K562 (cell line): ENCODE data around the gene FAXC. TPM values are rescaled to one million over a fixed set of nuclear protein-coding genes. Genes with fewer than 3 reads are reported as not detected.

Experiments
- ATAC-seq: fragments of 200-7000 bp; cut with Tn5 transposase; 3 replicates; pipeline ENCODE4 v1.9.1; 2020; ENCODE audit warnings: moderate library complexity
- BruUV-seq: library from RNA; stranded (reverse); fragments of 400-500 nt; replicated peaks from 2 replicates; lab custom pipeline; 2021; lab: Mats Ljungman, UMichigan
- CTCF ChIA-PET: fragments of 300-600 bp; formaldehyde crosslinking; extraction: SDS; loops from one replicate; lab custom pipeline; 2021; ENCODE audit warnings: low intra/inter-chr PET ratio; lab: Yijun Ruan, JAX
- POLR2A ChIA-PET: fragments of 300-600, 350-650 bp; sonication (Branson Sonifier 250); formaldehyde crosslinking; extraction: SDS; loops from one replicate; lab custom pipeline; 2021; ENCODE audit warnings: antibody characterized with exemption, inconsistent platforms; lab: Yijun Ruan, JAX
- DNase-seq, 4 experiments: peaks; one replicate each; pipeline versions ENCODE4 v3.0.0 to v3.0.0-alpha.2; 2011 to 2018; ENCODE audit warnings: low spot score in 3 of 4, mixed read lengths in 3 of 4; ENCODE audit errors: extremely low read depth in 1 of 4
- FAIRE-seq: peaks from 2 replicates; lab custom pipeline; 2011; peaks lifted over from hg19 to GRCh38; lab: Jason Lieb, UNC
- H2AFZ ChIP-seq: 2 replicates; pipeline ENCODE4 v1.6.0; 2011; ENCODE audit warnings: low read depth, low read length, control low read depth, inconsistent platforms
- H3K27ac ChIP-seq: fragments of 200-600 bp; 3 replicates; pipeline ENCODE4 v1.8.0; 2011; ENCODE audit warnings: low read depth, mild to moderate bottlenecking, control low read depth, inconsistent platforms, low read length, moderate library complexity, mixed read lengths; ENCODE audit errors: extremely low read depth
- H3K27me3 ChIP-seq, 2 experiments: fragments of 300-600 bp in 1 of 2; 2 replicates in 1 of 2; 3 replicates in 1 of 2; pipeline versions ENCODE4 v1.6.0 to v1.8.0; 2011; ENCODE audit warnings: inconsistent platforms in 2 of 2, low read length in 2 of 2, mild to moderate bottlenecking in 1 of 2, mixed read lengths in 1 of 2, moderate library complexity in 1 of 2; ENCODE audit not compliant: control insufficient read depth in 2 of 2, insufficient read depth in 2 of 2
- H3K36me3 ChIP-seq: fragments of 300-600 bp; 3 replicates; pipeline ENCODE4 v1.8.0; 2011; ENCODE audit warnings: mild to moderate bottlenecking, low read length, inconsistent platforms; ENCODE audit not compliant: control insufficient read depth, insufficient read depth
- H3K4me1 ChIP-seq, 2 experiments: fragments of 200-600 bp in 1 of 2; replicated peaks in 1 of 2; 2 replicates in 1 of 2; 3 replicates in 1 of 2; pipeline versions ENCODE4 v1.5.1 to v1.8.0; 2011; ENCODE audit warnings: inconsistent platforms in 2 of 2, low read length in 2 of 2, mild to moderate bottlenecking in 1 of 2, mixed read lengths in 1 of 2, moderate library complexity in 1 of 2; ENCODE audit not compliant: control insufficient read depth in 2 of 2, insufficient read depth in 2 of 2
- H3K4me2 ChIP-seq: 2 replicates; pipeline ENCODE4 v1.6.1; 2011; ENCODE audit warnings: low read length, control low read depth, inconsistent platforms, mixed read lengths; ENCODE audit not compliant: insufficient read depth
- H3K4me3 ChIP-seq: fragments of 200-600 bp; sonication (generic), shearing (Covaris generic); 2 replicates; pipeline ENCODE4 v1.5.1; 2016; ENCODE audit warnings: control low read depth, inconsistent platforms
- H3K79me2 ChIP-seq: fragments of 200-600 bp; 3 replicates; pipeline ENCODE4 v1.8.0; 2011; ENCODE audit warnings: low read length, inconsistent platforms; ENCODE audit not compliant: control insufficient read depth, insufficient read depth
- H3K9ac ChIP-seq, 2 experiments: 2 replicates each; pipeline versions ENCODE4 v1.6.0 to v1.6.1; 2011; ENCODE audit warnings: low read depth in 2 of 2, low read length in 2 of 2, control low read depth in 1 of 2, inconsistent platforms in 1 of 2, mild to moderate bottlenecking in 1 of 2, mixed read lengths in 1 of 2; ENCODE audit not compliant: insufficient read depth in 1 of 2
- H3K9me1 ChIP-seq: one replicate; pipeline ENCODE4 v1.6.0; 2011; ENCODE audit warnings: inconsistent platforms, mild to moderate bottlenecking, low read length, moderate library complexity; ENCODE audit not compliant: control insufficient read depth, insufficient read depth
- H3K9me3 ChIP-seq: replicated peaks from 2 replicates; pipeline ENCODE4 v1.5.1; 2011; ENCODE audit warnings: low read depth, low read length, inconsistent platforms; ENCODE audit not compliant: control insufficient read depth, insufficient read depth
- H4K20me1 ChIP-seq: replicated peaks from 2 replicates; pipeline ENCODE4 v1.6.1; 2011; ENCODE audit warnings: low read length, inconsistent platforms, mixed read lengths; ENCODE audit not compliant: control insufficient read depth, insufficient read depth
- ATF1 ChIP-seq, 2 experiments: fragments of 450-650 bp in 1 of 2; IDR thresholded peaks; 2 replicates each; pipeline ENCODE4 v1.6.1; 2016; ENCODE audit warnings: missing compliant biosample characterization in 1 of 2, missing genetic modification characterization in 1 of 2
- BRD4 ChIP-seq: fragments of 200-600 bp; sonication (generic); IDR thresholded peaks from 2 replicates; pipeline ENCODE4 v1.6.1; 2017; ENCODE audit warnings: inconsistent platforms
- CBX1 ChIP-seq: sonication (generic); IDR thresholded peaks from 2 replicates; pipeline ENCODE4 v1.6.1; 2016; ENCODE audit warnings: antibody characterized with exemption, low read depth, mild to moderate bottlenecking
- CCNT2 ChIP-seq: IDR thresholded peaks from 2 replicates; pipeline ENCODE4 v1.6.1; 2011; ENCODE audit warnings: borderline replicate concordance, low read depth, mild to moderate bottlenecking, moderate library complexity, mixed read lengths, low read length; ENCODE audit not compliant: insufficient read length; ENCODE audit errors: extremely low read depth
- FOS ChIP-seq: IDR thresholded peaks from 3 replicates; pipeline ENCODE4 v1.6.1; 2011; ENCODE audit not compliant: insufficient read length; ENCODE audit errors: extremely low read depth
- FOXJ3 ChIP-seq: sonication (generic); formaldehyde crosslinking; IDR thresholded peaks from 2 replicates; pipeline ENCODE4 v1.4.0; 2020; ENCODE audit warnings: mild to moderate bottlenecking, missing genetic modification reagents
- MAFF ChIP-seq: IDR thresholded peaks from 2 replicates; pipeline ENCODE4 v1.6.1; 2012; ENCODE audit warnings: low read length, improper control_type of control experiment
- RNF2 ChIP-seq: sonication (generic); IDR thresholded peaks from 2 replicates; pipeline ENCODE4 v1.6.1; 2016
- SAFB ChIP-seq: fragments of 200-400 bp; formaldehyde crosslinking; IDR thresholded peaks from 2 replicates; pipeline ENCODE4 v1.6.1; 2017; ENCODE audit warnings: low read depth, low read length, borderline replicate concordance
- SRSF3 ChIP-seq: fragments of 200-400 bp; formaldehyde crosslinking; IDR thresholded peaks from 2 replicates; pipeline ENCODE4 v1.6.1; 2016; ENCODE audit warnings: mild to moderate bottlenecking, low read length, moderate library complexity; ENCODE audit not compliant: insufficient read depth
- ZNF77 ChIP-seq: fragments of 250-450 bp; sonication (Bioruptor Pico); IDR thresholded peaks from 2 replicates; pipeline ENCODE4 v1.5.0; 2020
- ZNF79 ChIP-seq: fragments of 250-450 bp; sonication (Bioruptor Pico); IDR thresholded peaks from 2 replicates; pipeline ENCODE4 v1.4.0; 2020; ENCODE audit warnings: low read depth, mild to moderate bottlenecking, moderate library complexity
- WGBS: fragments of 100-300 bp; shearing (Covaris generic); methylation state at CpG from one replicate; pipeline ENCODE4 v1.1.6; 2016; ENCODE audit warnings: low coverage, mixed read lengths; ENCODE audit not compliant: insufficient coverage; ENCODE audit errors: missing lambda C conversion rate; 5-methylcytosine and 5-hydroxymethylcytosine counted together
- in situ Hi-C: fragments of 300-500 bp; cut with MboI; formaldehyde crosslinking; loops from 4 replicates; pipeline ENCODE4 v1.15.0; 2018; ENCODE audit warnings: inconsistent platforms, mixed read lengths
- intact Hi-C: fragments of 100-400 bp; cut with micrococcal nuclease; formaldehyde crosslinking; loops from 2 replicates; pipeline ENCODE4 v1.14.2; 2022
- polyA plus RNA-seq, 8 experiments: library from polyadenylated mRNA; depleted of rRNA in 4 of 8; stranded (reverse) in 5 of 8; unstranded in 3 of 8; fragments of >200 nt; fragmentation: Nextera tagmentation in 2 of 8; fragmentation: Illumina TruSeq in 1 of 8; extraction: Ambion mirVana in 2 of 8; extraction: Trizol in 1 of 8; gene quantifications; 2 replicates each; pipeline versions ENCODE4 v1.2.1 to v1.2.3, GENCODE V29; 2011 to 2014; ENCODE audit warnings: inconsistent platforms in 1 of 8, missing spikeins in 1 of 8
- total RNA-seq, 7 experiments: library from RNA; depleted of rRNA in 6 of 7; stranded (reverse); fragments of >200 nt in 6 of 7; fragmentation: Illumina TruSeq in 2 of 7; extraction: Trizol in 2 of 7; gene quantifications; 2 replicates each; pipeline versions ENCODE4 v1.2.1 to v1.2.3, GENCODE V29; 2011 to 2021; ENCODE audit warnings: low replicate concordance in 1 of 7
- TF ChIP-seq, protein P1 (sequence below): sonication (generic); formaldehyde crosslinking; IDR thresholded peaks from 2 replicates; pipeline ENCODE4 v1.8.0; 2023; ENCODE audit warnings: mild to moderate bottlenecking, missing genetic modification reagents
- TF ChIP-seq, protein P2 (sequence below): fragments of 450-650 bp; IDR thresholded peaks from 2 replicates; pipeline ENCODE4 v1.6.1; 2017; ENCODE audit warnings: mild to moderate bottlenecking, moderate library complexity
- TF ChIP-seq, protein P3 (sequence below): IDR thresholded peaks from 2 replicates; pipeline ENCODE4 v1.6.1; 2011; ENCODE audit warnings: borderline replicate concordance, low read depth, mild to moderate bottlenecking, moderate library complexity, low read length; ENCODE audit not compliant: insufficient read depth, poor library complexity, severe bottlenecking
- TF ChIP-seq, protein P4 (sequence below): fragments of 450-650 bp; IDR thresholded peaks from 2 replicates; pipeline ENCODE4 v1.6.1; 2016; ENCODE audit warnings: missing biosample characterization, missing genetic modification characterization

Gene FAXC
- total and polyA plus RNA-seq, 9 of the 15 experiments (the other 6 are each of a cell fraction or from before 2014, with no cell fraction given): 0.06 to 0.40 (median 0.13) TPM; not detected in 5

DNA sequence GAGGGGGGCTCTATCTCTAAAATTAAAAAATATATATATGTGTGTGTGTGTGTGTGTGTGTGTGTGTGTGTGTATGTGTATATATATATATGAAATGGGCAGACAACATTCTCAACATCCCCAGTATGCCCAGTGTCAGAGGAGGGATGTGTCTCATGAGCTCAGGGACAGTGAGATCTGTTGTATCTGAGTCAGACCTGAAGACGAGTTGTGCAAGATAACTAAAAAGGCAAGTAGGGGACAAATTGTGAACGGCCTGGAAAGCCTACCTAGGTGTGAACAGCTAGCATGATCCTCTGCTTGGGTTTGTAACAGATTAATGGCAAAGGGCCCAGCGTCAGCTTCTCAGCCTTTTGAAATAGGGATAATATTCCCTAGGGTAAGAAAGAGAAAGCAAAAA, 124.3 kb downstream of the FAXC start:
- intact Hi-C loops: no loop called here
- ChIA-PET POLR2A (interaction anchor here (0.8 to 1.1 kb wide), 2 partner anchors 14 to 20 kb away, joined by 3 read pairs; no protein-coding TSS in a partner anchor), CTCF (no interaction called here)
- in situ Hi-C loops: no loop called here
- FAIRE-seq (no peak), DNase-seq (no peak), ATAC-seq (no peak)
- Histone ChIP-seq H3K36me3 (no peaks in the 10 kb centered on the region), H3K27ac (no peak overlapping the region), H3K9me3 (no peaks in the 10 kb centered on the region), H3K27me3 (no peaks in the 10 kb centered on the region), H3K9ac (no peak overlapping the region), H3K79me2 (no peaks in the 10 kb centered on the region), H4K20me1 (no peaks in the 10 kb centered on the region), H3K4me1 (no peaks in the 10 kb centered on the region), H2AFZ (no peak overlapping the region), H3K4me2 (no peak overlapping the region), H3K4me3 (no peak overlapping the region), H3K9me1 (no peaks in the 10 kb centered on the region)
- 3% methylated on average over 3 of the region's 3 CpGs for WGBS
- no TSS peak for BruUV-seq
- TF ChIP-seq SAFB (no peak), CBX1 (no peak), FOXJ3 (CRISPR knock-in tag) (no peak), FOS (no peak), RNF2 (no peak), ZNF77 (CRISPR knock-in tag) (no peak), ZNF79 (CRISPR knock-in tag) (no peak), SRSF3 (no peak), BRD4 (no peak), CCNT2 (no peak), MAFF (no peak), ATF1 (CRISPR knock-in tag; IDR thresholded peaks at IDR 0.05) (no peak), ATF1 (tag; IDR thresholded peaks at IDR 0.05) (no peak)
- TF ChIP-seq, protein P1, sequence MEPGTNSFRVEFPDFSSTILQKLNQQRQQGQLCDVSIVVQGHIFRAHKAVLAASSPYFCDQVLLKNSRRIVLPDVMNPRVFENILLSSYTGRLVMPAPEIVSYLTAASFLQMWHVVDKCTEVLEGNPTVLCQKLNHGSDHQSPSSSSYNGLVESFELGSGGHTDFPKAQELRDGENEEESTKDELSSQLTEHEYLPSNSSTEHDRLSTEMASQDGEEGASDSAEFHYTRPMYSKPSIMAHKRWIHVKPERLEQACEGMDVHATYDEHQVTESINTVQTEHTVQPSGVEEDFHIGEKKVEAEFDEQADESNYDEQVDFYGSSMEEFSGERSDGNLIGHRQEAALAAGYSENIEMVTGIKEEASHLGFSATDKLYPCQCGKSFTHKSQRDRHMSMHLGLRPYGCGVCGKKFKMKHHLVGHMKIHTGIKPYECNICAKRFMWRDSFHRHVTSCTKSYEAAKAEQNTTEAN: no peak
- TF ChIP-seq, protein P2, sequence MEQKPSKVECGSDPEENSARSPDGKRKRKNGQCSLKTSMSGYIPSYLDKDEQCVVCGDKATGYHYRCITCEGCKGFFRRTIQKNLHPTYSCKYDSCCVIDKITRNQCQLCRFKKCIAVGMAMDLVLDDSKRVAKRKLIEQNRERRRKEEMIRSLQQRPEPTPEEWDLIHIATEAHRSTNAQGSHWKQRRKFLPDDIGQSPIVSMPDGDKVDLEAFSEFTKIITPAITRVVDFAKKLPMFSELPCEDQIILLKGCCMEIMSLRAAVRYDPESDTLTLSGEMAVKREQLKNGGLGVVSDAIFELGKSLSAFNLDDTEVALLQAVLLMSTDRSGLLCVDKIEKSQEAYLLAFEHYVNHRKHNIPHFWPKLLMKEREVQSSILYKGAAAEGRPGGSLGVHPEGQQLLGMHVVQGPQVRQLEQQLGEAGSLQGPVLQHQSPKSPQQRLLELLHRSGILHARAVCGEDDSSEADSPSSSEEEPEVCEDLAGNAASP: no peak
- TF ChIP-seq, protein P3, sequence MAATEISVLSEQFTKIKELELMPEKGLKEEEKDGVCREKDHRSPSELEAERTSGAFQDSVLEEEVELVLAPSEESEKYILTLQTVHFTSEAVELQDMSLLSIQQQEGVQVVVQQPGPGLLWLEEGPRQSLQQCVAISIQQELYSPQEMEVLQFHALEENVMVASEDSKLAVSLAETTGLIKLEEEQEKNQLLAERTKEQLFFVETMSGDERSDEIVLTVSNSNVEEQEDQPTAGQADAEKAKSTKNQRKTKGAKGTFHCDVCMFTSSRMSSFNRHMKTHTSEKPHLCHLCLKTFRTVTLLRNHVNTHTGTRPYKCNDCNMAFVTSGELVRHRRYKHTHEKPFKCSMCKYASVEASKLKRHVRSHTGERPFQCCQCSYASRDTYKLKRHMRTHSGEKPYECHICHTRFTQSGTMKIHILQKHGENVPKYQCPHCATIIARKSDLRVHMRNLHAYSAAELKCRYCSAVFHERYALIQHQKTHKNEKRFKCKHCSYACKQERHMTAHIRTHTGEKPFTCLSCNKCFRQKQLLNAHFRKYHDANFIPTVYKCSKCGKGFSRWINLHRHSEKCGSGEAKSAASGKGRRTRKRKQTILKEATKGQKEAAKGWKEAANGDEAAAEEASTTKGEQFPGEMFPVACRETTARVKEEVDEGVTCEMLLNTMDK: no peak
- TF ChIP-seq, protein P4, sequence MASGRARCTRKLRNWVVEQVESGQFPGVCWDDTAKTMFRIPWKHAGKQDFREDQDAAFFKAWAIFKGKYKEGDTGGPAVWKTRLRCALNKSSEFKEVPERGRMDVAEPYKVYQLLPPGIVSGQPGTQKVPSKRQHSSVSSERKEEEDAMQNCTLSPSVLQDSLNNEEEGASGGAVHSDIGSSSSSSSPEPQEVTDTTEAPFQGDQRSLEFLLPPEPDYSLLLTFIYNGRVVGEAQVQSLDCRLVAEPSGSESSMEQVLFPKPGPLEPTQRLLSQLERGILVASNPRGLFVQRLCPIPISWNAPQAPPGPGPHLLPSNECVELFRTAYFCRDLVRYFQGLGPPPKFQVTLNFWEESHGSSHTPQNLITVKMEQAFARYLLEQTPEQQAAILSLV: no peak
